Activated CD4-positive, alpha-beta T cell treated with anti-CD3 and anti-CD28 coated beads, Interleukin-2, amount 50 U/mL, for 24 hours (primary cell): ENCODE results near the gene LARP4B.

ENCODE experiments used
- DNase-seq, 2 donors: peaks; one replicate each; pipeline ENCODE4 v3.0.0-alpha.2; 2020; ENCODE audit warnings: low read depth in 1 of 2, low spot score in 1 of 2

Gene LARP4B

DNA sequence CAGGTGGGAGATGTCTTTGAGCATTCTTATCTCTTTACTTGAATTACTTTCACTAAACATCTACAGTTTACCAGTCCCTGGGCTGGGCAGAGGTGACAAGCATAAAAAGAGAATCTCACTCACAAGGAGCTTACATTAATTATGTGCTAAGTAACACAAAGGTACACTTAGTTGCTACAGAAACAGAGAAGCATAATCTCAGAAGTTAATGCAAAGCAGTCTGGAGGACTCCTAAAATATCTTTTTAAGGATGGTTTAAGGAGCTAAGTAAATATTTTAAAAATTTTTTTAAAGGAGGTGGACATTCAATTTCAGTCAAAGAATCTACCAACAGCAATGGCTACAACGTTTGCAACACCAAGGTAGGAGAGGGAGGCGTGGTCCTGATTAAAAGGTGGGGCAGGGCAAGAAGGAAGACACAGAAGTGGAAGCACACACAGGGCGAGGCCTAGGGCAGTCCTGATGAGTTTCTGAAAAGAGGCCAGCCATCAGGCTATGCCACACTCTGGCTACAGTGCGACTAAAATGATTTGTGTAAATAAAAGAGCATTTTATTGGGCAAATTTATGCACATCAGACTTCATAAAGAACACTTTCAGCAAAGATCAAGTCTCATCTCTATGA lies 5.3 kb downstream of the LARP4B start:
- DNase-seq: no peak

DNA sequence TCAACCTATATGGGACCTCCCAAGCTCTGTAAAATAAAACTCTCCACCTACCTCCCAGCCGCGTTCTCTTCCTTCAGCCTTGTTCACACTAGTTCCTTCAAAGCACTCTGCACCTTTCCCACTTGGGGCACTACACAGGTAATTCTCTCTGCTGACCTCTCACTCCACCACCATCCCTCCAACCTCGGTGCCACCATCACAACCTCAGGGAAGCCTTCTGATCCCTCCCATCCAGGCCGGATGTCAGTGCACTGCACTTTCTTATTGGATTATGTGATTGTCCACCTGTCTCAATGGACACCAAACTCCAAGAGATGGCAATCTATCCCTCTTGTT lies 7.0 kb downstream of the LARP4B start:
- DNase-seq: no peak

DNA sequence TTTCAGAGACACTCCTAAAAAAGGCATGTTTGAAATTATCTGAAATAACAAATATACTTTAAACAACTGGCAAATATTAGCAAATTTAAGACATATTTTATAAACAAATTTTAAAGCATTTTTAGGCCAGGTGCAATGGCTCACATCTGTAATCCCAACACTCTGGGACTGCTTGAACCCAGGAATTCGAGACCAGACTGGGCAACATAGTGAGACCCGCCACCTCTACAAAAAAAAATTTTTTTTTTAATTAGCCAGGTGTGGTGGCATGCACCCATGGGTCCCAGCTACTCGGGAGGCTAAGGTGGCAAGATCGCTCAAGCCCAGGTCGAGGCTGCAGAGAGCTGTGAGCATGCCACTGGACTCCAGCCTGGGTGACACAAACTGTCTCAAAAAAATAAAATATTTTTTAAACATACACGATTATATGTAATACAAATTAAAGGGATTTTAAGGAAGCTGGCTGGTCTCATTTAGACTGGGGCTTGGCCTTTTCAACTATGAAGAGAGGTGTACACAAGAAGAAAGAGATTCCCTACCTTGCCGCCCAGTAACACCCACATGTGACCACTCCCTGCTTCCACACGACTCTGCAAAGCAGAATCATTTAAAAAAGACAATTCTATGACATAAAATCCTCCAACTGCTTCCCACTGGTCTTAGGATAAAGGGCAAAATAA lies 7.5 kb downstream of the LARP4B start:
- DNase-seq: no peak

DNA sequence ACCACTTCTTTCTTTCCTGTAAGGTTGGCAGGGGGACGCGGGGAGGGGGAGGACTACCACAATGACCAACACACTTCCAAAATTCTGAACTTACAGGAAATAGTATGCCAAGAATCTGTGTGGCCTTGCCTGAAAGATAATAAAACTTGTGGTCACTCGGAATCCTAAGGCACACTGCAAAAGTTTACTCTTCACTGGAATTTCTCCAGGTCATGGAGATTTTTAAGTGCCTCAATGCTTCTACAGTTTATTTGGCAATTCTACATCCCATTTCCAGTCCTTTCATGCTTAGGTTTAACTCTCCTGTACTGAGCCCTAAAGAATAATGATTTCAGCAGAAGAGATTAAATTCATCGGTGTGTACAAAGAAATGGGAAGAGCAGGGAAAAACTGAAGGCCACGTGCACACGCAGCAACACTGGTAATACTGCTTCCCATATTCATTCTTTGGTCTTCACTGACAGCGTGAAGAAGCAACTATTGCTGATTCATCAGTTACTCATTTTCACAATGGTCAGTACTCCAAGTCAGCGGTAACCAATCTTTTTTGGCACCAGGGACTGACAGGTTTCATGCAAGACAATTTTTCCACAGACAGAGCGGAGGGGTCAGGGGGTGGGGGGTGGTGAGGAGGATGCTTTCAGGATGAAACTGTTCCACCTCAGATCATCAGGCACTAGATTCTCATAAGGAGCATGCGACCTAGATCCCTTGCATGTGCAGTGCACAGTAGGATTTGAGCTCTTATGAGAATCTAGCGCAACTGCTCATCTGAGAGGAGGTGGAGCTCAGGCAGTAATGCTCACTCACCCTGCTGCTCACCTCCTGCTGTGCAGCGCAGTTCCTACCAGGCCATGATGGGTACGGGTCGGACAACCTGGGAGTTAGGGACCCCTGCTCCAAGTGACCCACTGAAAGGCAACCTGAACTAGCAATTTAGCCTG lies 9.8 kb downstream of the LARP4B start:
- DNase-seq: no peak

DNA sequence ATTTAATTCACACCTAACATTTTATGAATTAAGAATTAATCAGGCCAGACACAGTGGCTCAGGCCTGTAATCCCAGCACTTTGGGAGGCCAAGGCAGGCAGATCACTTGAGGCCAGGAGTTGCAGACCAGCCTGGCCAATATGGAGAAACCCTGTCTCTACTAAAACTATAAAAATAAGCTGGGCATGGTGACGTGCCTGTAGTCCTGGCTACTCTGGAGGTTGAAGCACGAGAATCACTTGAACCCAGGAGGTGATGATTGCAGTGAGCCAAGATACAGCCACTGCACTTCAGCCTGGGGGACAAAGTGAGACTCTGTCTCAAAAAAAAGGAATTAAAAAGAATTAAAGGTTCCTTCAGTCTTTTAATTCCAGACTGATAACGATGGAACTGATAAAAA lies 11.1 kb downstream of the LARP4B start:
- no peak for DNase-seq

DNA sequence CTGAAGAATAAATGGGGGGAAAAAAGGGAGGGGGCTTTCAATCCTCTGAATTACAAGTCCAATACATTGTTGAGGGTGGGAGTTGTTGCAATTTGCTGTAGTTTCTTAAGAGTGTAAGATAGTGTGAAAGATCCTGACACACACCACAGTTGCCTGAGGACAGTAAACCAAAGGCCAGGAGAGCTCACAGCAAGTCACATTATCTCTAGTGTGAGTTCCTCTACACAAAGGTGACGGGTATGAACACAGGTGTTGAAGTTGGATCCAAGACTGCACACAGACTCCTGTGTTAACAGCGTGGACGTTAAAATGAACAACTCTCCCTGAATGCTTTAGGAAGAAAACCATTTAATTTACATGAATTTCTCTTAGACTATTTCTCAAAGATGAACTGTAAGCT lies 12.0 kb downstream of the LARP4B start:
- DNase-seq: no peak

DNA sequence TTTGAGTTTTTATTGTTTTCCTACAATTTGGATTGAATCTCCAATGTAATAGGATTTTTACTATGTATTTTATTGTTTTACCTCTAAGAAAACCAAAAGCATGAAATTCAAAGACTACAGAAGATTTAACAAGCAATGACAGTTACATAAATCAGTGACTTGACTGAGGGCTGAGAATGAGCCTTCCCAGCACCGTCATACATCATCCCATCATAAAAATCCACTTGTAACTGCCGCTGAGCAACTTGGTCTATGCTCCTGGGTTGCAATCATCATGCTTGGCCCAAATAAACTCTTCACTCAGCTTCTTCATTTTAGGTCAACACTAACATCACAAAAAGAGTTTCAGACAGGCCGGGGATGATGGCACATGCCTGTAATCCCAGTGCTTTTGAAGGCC lies 13.5 kb downstream of the LARP4B start:
- no peak for DNase-seq

DNA sequence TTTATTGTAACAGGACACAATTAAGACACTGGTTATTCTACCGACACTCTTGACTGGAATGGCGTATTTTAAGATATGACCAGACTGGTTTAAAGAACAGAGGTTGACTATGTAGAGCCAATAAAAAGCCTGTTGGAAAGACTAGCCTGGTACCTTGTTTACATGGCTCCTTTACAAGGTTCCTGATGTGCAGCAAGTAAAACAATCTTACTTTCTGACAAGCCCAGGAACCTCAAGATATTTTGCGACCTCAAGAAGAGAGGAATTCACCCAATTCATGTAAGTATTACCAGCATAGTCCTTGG lies 14.1 kb downstream of the LARP4B start:
- no peak for DNase-seq

DNA sequence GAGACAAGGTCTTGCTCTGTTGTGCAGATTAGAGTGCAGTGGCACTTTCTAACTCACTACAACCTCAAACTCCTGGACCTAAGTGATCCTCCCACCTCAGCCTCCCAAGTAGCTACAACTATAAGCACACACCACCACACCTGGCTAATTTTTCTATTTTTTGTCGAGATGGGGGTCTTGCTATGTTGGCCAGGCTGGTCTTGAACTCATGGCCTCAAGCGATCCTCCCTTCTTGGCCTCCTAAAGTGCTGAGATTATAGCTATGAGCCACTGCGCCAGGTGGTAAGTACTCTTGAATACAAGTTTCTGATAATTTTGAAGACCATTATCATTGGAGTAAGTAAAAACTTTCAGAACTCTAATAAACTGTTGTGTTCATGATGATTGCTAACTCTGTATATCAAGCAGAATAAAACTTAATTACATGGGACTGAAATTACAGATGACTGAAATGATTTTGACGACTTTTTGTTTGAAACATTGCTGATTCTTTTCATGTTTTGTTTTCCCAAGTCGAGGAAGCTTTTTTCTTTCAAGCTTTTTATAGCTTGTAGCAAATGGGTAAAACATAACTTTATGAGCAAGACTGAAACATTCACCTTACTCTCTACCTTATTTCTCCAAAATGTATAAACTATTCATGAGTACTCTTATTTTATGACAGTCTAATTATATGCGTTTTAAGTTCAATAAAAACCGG lies 14.6 kb downstream of the LARP4B start:
- DNase-seq: no peak

DNA sequence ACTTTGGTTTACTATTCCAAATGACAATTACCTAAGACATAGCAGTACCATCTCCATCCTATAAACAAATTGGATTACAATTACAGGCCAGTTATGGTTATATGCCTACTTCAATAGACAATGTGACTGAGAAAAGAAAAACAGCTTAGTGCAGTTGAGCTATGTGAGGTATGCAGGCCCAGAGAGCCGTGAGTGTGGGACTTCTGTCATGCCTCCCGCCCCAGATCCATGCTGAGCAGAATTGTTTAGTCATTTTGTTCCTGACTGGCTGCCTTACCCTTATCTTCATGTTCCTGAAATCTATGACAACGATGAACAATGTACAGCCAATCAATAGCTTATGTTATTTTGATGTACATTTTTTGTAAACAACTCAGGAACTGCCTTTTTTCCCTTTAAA lies 21.7 kb downstream of the LARP4B start:
- DNase-seq: no peak

DNA sequence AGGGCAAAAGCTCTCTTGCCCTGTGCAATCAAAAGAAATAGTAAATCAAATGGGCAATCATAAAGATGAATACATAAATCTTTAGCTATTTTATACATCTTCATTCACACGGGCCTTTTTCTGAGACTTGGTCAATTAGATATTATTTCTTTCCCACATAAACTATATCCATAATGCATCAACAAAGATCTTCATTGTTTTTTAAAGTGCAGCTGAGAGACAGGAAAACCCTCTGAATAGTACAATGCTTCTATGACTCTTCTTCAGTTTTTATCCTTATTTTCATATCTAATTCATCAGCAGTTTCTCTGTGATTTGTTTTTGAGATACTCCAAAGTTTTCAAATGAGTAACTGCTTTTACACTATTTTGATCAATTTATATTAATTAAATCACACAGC lies 25.5 kb downstream of the LARP4B start:
- no peak for DNase-seq

DNA sequence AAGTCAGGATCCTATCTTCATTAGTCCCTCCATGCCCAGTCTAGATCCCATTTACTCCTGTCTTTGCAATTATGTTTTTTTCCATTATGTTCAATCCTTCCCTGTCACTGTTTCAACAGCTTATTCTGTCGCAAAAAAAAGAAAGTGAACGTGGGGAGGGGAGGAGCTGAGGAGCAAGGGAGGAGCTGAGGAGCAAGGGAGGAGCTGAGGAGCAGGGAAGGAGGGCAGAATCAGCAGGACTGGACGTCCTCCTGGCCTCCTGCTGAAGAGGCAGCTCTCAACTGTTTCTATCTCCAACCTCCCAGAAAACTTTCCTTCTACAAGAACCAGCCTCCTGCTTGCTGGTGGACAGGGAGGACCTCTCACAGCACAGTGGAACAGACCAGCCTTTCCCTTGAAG lies 26.0 kb downstream of the LARP4B start:
- DNase-seq: no peak

DNA sequence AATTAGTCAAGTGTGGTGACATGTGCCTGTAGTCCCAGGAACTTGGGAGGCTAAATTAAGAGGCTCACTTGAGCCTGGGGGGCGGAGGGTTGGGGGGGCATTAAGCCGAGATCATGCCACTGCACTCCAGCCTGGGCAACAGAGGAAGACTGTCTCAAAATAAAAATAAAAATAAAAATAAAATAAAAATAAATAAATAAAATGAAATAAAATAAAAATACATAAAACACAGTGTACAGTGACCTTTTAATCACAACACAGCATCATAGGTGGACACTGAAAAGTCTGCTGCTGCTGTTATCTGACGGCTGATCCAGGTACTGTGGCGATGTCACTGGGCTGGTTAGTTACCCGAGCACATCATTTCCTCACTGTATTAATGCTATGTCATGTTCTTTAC lies 27.1 kb downstream of the LARP4B start:
- DNase-seq: no peak

DNA sequence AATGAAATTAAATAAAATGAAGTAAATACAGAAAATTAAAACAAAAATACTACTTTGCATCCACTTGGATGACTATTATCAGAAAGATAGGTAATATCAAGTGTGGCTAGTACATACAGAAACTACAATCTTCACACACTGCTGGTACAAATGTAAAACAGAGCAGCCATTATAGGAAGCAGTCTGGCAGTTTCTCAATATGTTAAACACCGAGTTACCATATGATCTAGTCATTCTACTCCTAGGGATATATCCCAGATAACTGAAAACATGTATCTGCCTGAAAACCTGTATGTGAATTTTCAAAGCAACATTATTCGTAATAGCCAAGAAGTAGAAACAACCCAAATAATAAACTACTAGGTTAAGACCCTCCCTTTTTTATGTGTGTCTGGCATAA lies 33.4 kb downstream of the LARP4B start:
- no peak for DNase-seq

DNA sequence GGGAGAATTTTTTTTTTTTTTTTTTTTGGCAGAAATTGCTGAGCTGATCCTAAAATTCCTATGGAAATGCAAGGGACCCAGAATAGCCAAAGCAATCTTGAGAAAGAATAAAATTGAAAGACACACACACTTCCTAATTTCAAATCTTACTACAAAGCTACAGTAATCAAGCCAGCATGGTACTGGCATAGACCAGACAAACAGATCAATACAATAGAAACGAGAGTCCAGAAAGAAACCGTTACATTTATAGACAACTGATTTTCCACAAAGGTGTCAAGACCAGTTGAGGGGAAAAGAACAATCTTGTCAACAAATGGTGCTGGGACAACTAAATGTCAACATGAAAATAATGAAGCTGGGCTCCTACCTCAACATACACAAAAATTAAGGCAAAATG lies 34.5 kb downstream of the LARP4B start:
- DNase-seq: no peak

DNA sequence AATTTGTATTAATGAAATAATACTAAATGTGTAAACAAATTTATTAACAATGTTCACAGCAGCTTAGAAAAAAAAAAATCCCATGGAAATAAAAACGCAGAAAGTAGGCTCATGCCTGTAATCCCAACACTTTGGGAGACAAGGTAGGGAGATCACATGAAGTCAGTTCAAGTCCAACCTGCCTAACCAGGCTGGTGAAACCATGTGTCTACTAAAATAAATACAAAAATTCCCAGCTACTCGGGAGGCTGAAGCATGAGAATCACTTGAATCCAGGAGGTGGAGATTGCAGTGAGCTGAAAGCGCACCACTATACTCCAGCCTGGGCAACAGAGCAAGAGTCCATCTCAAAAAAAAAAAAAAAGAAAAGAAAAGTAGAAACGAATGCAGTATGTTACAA lies 36.2 kb downstream of the LARP4B start:
- DNase-seq: no peak

DNA sequence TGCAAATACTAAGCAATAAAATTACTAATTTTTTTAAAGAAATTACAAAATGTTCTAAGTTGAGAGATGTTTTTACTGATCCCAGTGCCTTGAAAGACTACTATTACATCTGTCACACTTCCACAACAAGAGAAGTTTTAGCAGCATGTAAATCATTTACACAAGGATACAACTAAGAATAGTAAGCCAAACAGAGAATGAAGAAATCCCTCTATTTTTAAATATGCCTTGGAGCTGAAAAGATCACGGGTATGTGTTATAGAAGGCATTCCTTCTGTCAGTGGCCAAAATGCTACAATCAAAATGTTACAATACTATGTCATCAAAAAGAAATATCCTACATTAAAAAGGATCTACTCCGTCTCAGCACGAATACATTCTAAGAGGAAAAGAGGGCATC lies 52.6 kb downstream of the LARP4B start:
- no peak for DNase-seq

DNA sequence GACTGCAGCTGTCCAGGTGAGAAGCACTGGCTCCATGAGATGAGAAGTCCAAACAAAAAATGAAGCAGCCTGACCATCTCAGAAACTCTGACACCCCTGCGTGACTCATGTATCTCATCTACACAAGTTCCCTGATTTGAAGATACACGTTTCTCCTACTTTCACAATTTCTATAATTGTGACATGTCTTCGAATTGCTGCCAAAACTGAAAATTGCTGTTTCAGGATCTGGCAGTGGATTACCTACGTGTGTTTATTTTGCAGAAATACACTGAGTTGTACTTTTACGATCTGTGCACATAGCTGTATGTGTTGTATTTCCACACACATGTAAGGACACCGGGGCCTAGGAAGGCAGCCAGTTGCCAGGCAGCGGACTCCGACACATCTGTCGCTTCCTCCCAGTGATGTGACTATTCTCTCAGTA lies 53.2 kb downstream of the LARP4B start:
- DNase-seq: no peak

DNA sequence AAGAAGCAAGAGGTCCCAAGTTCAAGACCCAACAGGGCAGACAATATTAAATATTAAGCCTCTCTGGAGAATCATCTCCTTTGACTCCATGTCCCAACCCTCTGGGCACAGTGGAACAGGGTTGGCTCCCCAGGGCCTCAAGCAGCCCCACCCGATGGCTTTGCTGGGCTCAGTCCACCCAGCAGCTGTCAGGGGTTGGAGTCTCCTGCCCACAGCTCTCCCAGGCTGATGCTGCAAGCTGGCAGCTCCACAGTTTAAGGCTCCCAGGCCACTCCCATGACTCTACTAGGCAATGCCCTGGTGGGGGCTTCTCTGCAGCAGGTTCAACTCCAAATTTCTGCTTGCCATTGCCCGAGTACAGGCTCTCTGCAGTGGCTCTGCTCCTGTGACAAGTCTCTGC lies 55.1 kb downstream of the LARP4B start:
- DNase-seq: no peak

DNA sequence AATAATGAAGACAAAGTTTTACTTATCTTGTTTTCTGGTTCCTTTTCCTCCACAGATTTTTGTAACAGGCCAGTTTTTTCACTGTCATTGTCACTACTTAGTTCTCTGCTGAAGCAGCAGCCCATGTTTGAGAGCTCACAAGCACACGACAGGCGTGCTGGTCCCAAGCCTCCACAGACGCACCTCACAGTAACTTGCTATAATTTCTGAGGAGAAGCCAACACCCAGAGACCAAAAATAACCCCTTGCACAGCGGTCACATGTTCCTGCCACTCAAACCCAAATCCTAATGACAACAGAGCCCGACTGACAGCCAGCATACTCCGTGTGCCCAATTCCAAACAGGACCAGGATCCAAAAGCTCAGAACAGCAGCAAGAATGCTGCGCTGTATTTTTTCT lies 58.5 kb downstream of the LARP4B start:
- DNase-seq: no peak

DNA sequence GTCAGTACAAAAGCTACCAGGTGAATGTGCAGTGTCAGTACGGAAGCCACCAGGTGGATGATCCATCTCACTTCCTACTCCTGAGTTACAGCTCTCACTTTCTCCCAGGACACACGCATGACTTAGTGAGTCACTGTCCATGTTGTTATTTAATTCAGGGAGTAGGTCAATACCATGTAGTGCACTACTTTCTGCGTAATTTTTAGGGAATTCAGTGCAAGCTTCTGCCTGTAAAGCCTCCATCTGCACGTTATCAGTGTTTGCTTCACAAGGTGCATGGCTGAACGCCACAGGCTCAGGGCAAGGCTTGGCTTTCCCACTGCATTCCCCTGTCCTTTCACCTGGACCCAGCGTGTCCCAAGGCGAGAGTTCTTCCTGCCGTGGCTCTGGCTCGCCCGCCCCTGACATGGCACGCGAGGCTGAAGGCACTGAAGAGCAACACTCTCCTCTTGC lies 59.5 kb downstream of the LARP4B start:
- DNase-seq: no peak
